Measurements from ENCODE around the gene SULT1A1. TPM values are rescaled to one million over a fixed set of nuclear protein-coding genes. Genes with fewer than 3 reads are reported as not detected.
"Not testable (repeated sequence)": the region's sequence is repeated elsewhere in the genome, so short reads cannot be mapped to it uniquely, and the experiment has no call there.

Gene SULT1A1
- total RNA-seq, 1 experiment from 2014 or later, result 82.0 TPM

DNA sequence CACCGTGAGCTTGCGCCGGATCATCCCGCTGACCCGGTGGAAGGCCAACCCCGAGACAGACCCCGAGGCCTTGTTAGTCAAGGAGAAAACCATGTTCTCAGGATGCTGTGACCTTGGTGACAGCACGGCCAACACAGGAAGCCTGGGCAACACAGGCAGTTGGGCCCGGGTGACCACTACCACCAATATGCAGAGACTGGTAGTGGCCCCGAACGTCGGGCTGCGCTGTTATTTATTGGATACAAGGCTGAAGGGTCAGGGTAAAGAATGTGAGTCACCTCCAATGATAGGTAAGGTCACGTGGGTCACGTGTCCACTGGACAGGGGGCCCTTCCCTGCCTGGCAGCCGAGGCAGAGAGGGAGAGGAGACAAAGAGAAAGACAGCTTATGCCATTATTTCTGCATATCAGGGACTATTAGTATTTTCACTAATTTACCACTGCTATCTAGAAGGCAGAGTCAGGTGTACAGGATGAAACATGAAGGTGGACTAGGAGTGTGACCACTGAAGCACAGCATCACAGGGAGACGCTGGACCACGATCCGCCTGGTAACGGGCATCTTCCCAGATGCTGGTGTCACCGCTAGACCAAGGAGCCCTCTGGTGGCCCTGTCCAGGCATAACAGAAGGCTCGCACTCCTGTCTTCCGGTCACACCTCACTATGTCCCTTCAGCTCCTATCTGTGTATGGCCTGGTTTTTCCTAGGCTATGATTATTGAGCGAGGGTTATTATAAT lies 5.8 kb upstream of the SULT1A1 start:
- H3K9me2 ChIP-seq (ENCODE audit: insufficient read depth); POLR2A ChIA-PET (ENCODE audit: unreplicated experiment): not testable (repeated sequence)
- intact Hi-C loops (cut with micrococcal nuclease; ENCODE audit: unreplicated experiment), result loop anchor here (5.0 kb wide), 2 partner anchors 63 to 338 kb away; partner anchors contain the start of gene SGF29

GRCh38 chr16:28614561-28614960 lies 4.7 kb upstream of the SULT1A1 start:
- H3K4me2 ChIP-seq; DNase-seq; H3K27ac ChIP-seq; CTCF ChIA-PET; H2AFZ ChIP-seq; H3K27me3 ChIP-seq (ENCODE audit: insufficient read depth, low read depth); BruUV-seq (replicated peaks); H3K9me3 ChIP-seq (ENCODE audit: insufficient read depth, low read depth); H3K4me3 ChIP-seq; H4K20me1 ChIP-seq (ENCODE audit: insufficient read depth); POLR2A ChIA-PET (ENCODE audit: unreplicated experiment); intact Hi-C loops (cut with micrococcal nuclease; ENCODE audit: unreplicated experiment); H3K9me2 ChIP-seq (ENCODE audit: insufficient read depth): not testable (repeated sequence)
- Histone ChIP-seq H3K36me3 (ENCODE audit: low read depth) (peaks cover 11% of the 10 kb centered on the region; the same call in 1 of the 2 replicates), H3K4me1 (replicated peaks; ENCODE audit: insufficient read depth) (peaks cover 40% of the 10 kb centered on the region), H3F3A (ENCODE audit: insufficient read depth, low read depth) (peaks cover 37% of the 10 kb centered on the region), H3K79me2 (ENCODE audit: low read depth) (peaks cover 24% of the 10 kb centered on the region)

More for the DNA sequence above, 5.8 kb upstream of the SULT1A1 start:
- CTCF ChIA-PET, result interaction anchor here (1.1 kb wide), 1 partner anchor 18 kb away, joined by 4 read pairs; no protein-coding TSS in a partner anchor
- peaks cover 29% of the 10 kb centered on the region for H3K4me1 ChIP-seq (replicated peaks; ENCODE audit: insufficient read depth)
- H3K27ac ChIP-seq; H4K20me1 ChIP-seq (ENCODE audit: insufficient read depth); BruUV-seq (replicated peaks); H3K4me2 ChIP-seq; H3K27me3 ChIP-seq (ENCODE audit: insufficient read depth, low read depth); H2AFZ ChIP-seq; H3K4me3 ChIP-seq; H3K9me3 ChIP-seq (ENCODE audit: insufficient read depth, low read depth): not testable (repeated sequence)
- H3K79me2 ChIP-seq (ENCODE audit: low read depth), result peaks cover 26% of the 10 kb centered on the region
- H3K36me3 ChIP-seq (ENCODE audit: low read depth), result peaks cover 15% of the 10 kb centered on the region; the same call in 1 of the 2 replicates
- peaks cover 38% of the 10 kb centered on the region for H3F3A ChIP-seq (ENCODE audit: insufficient read depth, low read depth)
- DNase-seq, result peak in 1 of 2 experiments; percentile 72
- TF ChIP-seq, protein P1, sequence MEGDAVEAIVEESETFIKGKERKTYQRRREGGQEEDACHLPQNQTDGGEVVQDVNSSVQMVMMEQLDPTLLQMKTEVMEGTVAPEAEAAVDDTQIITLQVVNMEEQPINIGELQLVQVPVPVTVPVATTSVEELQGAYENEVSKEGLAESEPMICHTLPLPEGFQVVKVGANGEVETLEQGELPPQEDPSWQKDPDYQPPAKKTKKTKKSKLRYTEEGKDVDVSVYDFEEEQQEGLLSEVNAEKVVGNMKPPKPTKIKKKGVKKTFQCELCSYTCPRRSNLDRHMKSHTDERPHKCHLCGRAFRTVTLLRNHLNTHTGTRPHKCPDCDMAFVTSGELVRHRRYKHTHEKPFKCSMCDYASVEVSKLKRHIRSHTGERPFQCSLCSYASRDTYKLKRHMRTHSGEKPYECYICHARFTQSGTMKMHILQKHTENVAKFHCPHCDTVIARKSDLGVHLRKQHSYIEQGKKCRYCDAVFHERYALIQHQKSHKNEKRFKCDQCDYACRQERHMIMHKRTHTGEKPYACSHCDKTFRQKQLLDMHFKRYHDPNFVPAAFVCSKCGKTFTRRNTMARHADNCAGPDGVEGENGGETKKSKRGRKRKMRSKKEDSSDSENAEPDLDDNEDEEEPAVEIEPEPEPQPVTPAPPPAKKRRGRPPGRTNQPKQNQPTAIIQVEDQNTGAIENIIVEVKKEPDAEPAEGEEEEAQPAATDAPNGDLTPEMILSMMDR (conservative IDR thresholded peaks at IDR 0.05), result peak; percentile 77

GRCh38 chr16:28613912-28614311 lies 4.1 kb upstream of the SULT1A1 start:
- H3F3A ChIP-seq (ENCODE audit: insufficient read depth, low read depth), result peaks cover 36% of the 10 kb centered on the region
- H2AFZ ChIP-seq; H3K9me2 ChIP-seq (ENCODE audit: insufficient read depth); H3K36me3 ChIP-seq (ENCODE audit: low read depth); intact Hi-C loops (cut with micrococcal nuclease; ENCODE audit: unreplicated experiment); DNase-seq; H3K4me3 ChIP-seq; H3K9me3 ChIP-seq (ENCODE audit: insufficient read depth, low read depth); H4K20me1 ChIP-seq (ENCODE audit: insufficient read depth); POLR2A ChIA-PET (ENCODE audit: unreplicated experiment); H3K27me3 ChIP-seq (ENCODE audit: insufficient read depth, low read depth); H3K27ac ChIP-seq; H3K4me2 ChIP-seq; BruUV-seq (replicated peaks); CTCF ChIA-PET: not testable (repeated sequence)
- H3K4me1 ChIP-seq (replicated peaks; ENCODE audit: insufficient read depth), result peaks cover 42% of the 10 kb centered on the region
- H3K79me2 ChIP-seq (ENCODE audit: low read depth), result peaks cover 31% of the 10 kb centered on the region

DNA sequence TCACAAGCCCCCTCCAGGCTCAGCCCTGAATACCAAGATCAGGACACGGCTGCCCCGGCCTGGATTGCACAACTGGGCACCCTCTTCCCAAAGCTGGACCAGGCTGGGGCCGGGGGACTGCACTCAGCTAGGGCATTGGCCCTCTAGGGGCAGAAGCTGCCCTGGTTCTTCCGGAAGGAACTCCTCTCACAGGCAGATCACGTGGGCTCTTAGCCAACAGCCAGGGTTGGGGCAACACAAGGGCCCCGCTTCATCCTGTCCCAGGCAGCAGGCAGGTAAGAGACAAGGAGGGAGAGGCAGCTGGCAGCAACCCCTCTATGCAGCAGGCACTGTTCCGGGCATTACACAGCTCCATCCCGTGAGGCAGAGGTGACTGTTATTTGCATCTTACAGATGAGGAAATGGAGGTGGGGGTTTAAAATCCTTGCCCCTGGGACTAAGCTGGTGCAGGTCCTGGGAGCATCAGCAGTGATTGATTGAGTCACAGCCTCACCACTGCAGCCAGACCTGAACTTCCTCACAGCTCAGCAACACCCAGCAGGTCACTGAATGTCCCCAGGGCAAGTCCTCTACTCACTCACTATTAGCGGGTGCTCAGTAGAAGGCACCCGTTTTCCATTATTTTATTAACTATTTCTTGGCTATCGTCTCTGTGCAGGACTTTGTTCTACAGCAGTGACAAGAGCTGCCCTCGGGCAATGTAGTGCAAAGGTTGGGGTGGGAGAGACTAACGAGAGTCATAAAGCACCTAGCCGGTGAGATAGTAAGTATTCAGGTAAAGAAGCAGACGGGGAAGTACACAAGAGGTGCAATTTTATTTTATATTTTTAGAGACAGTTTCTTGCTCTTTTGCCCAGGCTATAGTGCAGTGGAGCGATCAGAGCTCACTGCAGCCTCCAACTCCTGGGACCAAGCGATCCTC lies 2.8 kb upstream of the SULT1A1 start:
- peaks cover 40% of the 10 kb centered on the region for H3K4me1 ChIP-seq (replicated peaks; ENCODE audit: insufficient read depth)
- H3K9me2 ChIP-seq (ENCODE audit: insufficient read depth); CTCF ChIA-PET; H3K4me3 ChIP-seq; H3K36me3 ChIP-seq (ENCODE audit: low read depth); H3K9me3 ChIP-seq (ENCODE audit: insufficient read depth, low read depth); H3K27ac ChIP-seq; DNase-seq; POLR2A ChIA-PET (ENCODE audit: unreplicated experiment); H4K20me1 ChIP-seq (ENCODE audit: insufficient read depth); BruUV-seq (replicated peaks); H2AFZ ChIP-seq; intact Hi-C loops (cut with micrococcal nuclease; ENCODE audit: unreplicated experiment); H3K27me3 ChIP-seq (ENCODE audit: insufficient read depth, low read depth); H3K4me2 ChIP-seq: not testable (repeated sequence)
- peaks cover 27% of the 10 kb centered on the region for H3F3A ChIP-seq (ENCODE audit: insufficient read depth, low read depth)
- peaks cover 37% of the 10 kb centered on the region for H3K79me2 ChIP-seq (ENCODE audit: low read depth)

All from PC-9 (cell line).